Activated CD8-positive, alpha-beta memory T cell treated with anti-CD3 and anti-CD28 coated beads, Interleukin-2, amount 10 ng/mL, durations not matched to agents 7 days and 5 days (primary cell): ENCODE data around the gene TNP2. TPM values are rescaled to one million over a fixed set of nuclear protein-coding genes. Genes with fewer than 3 reads are reported as not detected.

ENCODE experiments used
- ATAC-seq: fragments of 150-1000 bp; cut with Tn5 transposase; one replicate; pipeline ENCODE4 v1.10.0; 2021; ENCODE audit warnings: moderate library complexity
- CTCF ChIA-PET: fragments of 350-600 bp; sonication (Branson Sonifier 250); formaldehyde crosslinking; loops from one replicate; lab custom pipeline; 2021; ENCODE audit warnings: antibody characterized with exemption; lab: Charles Lee
- DNase-seq: peaks from one replicate; pipeline ENCODE4 v3.0.0-alpha.2; 2020
- H3K27ac Mint-ChIP-seq: one replicate; pipeline ENCODE4 v1.8.0; 2021; ENCODE audit warnings: mild to moderate bottlenecking, mixed read lengths
- H3K27me3 Mint-ChIP-seq: one replicate; pipeline ENCODE4 v1.8.0; 2021; ENCODE audit warnings: mixed read lengths
- H3K36me3 Mint-ChIP-seq: one replicate; pipeline ENCODE4 v1.8.0; 2021; ENCODE audit warnings: mild to moderate bottlenecking, mixed read lengths
- H3K4me1 Mint-ChIP-seq: one replicate; pipeline ENCODE4 v1.8.0; 2021; ENCODE audit warnings: mixed read lengths
- H3K4me3 Mint-ChIP-seq: one replicate; pipeline ENCODE4 v1.8.0; 2021; ENCODE audit warnings: mild to moderate bottlenecking, moderate library complexity, mixed read lengths
- H3K9me3 Mint-ChIP-seq: one replicate; pipeline ENCODE4 v1.8.0; 2022; ENCODE audit warnings: low read depth, mixed read lengths
- total RNA-seq, 2 experiments: library from RNA; stranded (reverse); gene quantifications; one replicate each; pipeline ENCODE4 v1.2.3, GENCODE V29; 2021

Gene TNP2
- total RNA-seq, 2 experiments from 2014 or later: not detected

- no peak for DNase-seq
- no peaks in the 10 kb centered on the region for H3K9me3 Mint-ChIP-seq
- H3K4me1 Mint-ChIP-seq: peaks cover 50% of the 10 kb centered on the region
- no peaks in the 10 kb centered on the region for H3K27me3 Mint-ChIP-seq
- ATAC-seq: no peak
- H3K36me3 Mint-ChIP-seq: peaks cover 50% of the 10 kb centered on the region
- peak overlapping the region; percentile 91 for H3K27ac Mint-ChIP-seq
- peak overlapping the region; percentile 99 for H3K4me3 Mint-ChIP-seq
- CTCF ChIA-PET: interaction anchor here (0.6 to 7.2 kb wide), 26 partner anchors 8 to 488 kb away, joined by 3 to 257 read pairs (median 10); partner anchors contain the start of gene TXNDC11
Observed at GRCh38 chr16:11253995-11254912, 14.9 kb downstream of the TNP2 start.

- H3K27ac Mint-ChIP-seq: peak overlapping the region; percentile 91
- ATAC-seq (peak; percentile 3), DNase-seq (peak; percentile 85)
- no peaks in the 10 kb centered on the region for H3K9me3 Mint-ChIP-seq
- H3K27me3 Mint-ChIP-seq: no peaks in the 10 kb centered on the region
- H3K36me3 Mint-ChIP-seq: peaks cover 55% of the 10 kb centered on the region
- CTCF ChIA-PET: interaction anchor here (0.6 to 6.7 kb wide), 22 partner anchors 7 to 289 kb away, joined by 3 to 257 read pairs (median 8); no protein-coding TSS in a partner anchor
- peak overlapping the region; percentile 99 for H3K4me3 Mint-ChIP-seq
- H3K4me1 Mint-ChIP-seq: peaks cover 46% of the 10 kb centered on the region
Observed at GRCh38 chr16:11253009-11253994, 15.8 kb downstream of the TNP2 start.

- DNase-seq: peak; percentile 71
- H3K4me3 Mint-ChIP-seq: peak overlapping the region; percentile 99
- no peaks in the 10 kb centered on the region for H3K9me3 Mint-ChIP-seq
- CTCF ChIA-PET: interaction anchor here (0.7 to 2.2 kb wide), 20 partner anchors 11 to 289 kb away, joined by 3 to 15 read pairs (median 6); no protein-coding TSS in a partner anchor
- H3K27ac Mint-ChIP-seq: peak overlapping the region; percentile 91
- H3K36me3 Mint-ChIP-seq: peaks cover 61% of the 10 kb centered on the region
- H3K4me1 Mint-ChIP-seq: peaks cover 48% of the 10 kb centered on the region
- ATAC-seq: no peak
- H3K27me3 Mint-ChIP-seq: no peaks in the 10 kb centered on the region
Observed at GRCh38 chr16:11252482-11252931, 16.6 kb downstream of the TNP2 start.

GRCh38 chr16:11251525-11252481, 17.3 kb downstream of the TNP2 start:
- Mint-ChIP-seq H3K9me3 (no peaks in the 10 kb centered on the region), H3K36me3 (peaks cover 62% of the 10 kb centered on the region), H3K4me3 (peak overlapping the region; percentile 99), H3K27me3 (no peaks in the 10 kb centered on the region), H3K27ac (peak overlapping the region; percentile 91), H3K4me1 (peaks cover 47% of the 10 kb centered on the region)
- peak; percentile 90 for DNase-seq
- CTCF ChIA-PET: interaction anchor here (0.7 to 2.2 kb wide), 23 partner anchors 11 to 288 kb away, joined by 3 to 15 read pairs (median 6); no protein-coding TSS in a partner anchor
- peak; percentile 5 for ATAC-seq

- peaks cover 60% of the 10 kb centered on the region for H3K36me3 Mint-ChIP-seq
- H3K27me3 Mint-ChIP-seq: no peaks in the 10 kb centered on the region
- no peaks in the 10 kb centered on the region for H3K9me3 Mint-ChIP-seq
- CTCF ChIA-PET: interaction anchor here (0.9 to 2.2 kb wide), 14 partner anchors 10 to 287 kb away, joined by 3 to 15 read pairs (median 6); no protein-coding TSS in a partner anchor
- peak overlapping the region; percentile 91 for H3K27ac Mint-ChIP-seq
- ATAC-seq (no peak), DNase-seq (no peak)
- H3K4me3 Mint-ChIP-seq: peak overlapping the region; percentile 99
- peaks cover 54% of the 10 kb centered on the region for H3K4me1 Mint-ChIP-seq
Observed at GRCh38 chr16:11250786-11251524, 18.2 kb downstream of the TNP2 start.

- H3K36me3 Mint-ChIP-seq: peaks cover 58% of the 10 kb centered on the region
- no peak overlapping the region for H3K4me3 Mint-ChIP-seq
- H3K9me3 Mint-ChIP-seq: no peaks in the 10 kb centered on the region
- H3K27ac Mint-ChIP-seq: peak overlapping the region; percentile 67
- DNase-seq (peak; percentile 64), ATAC-seq (no peak)
- peaks cover 61% of the 10 kb centered on the region for H3K4me1 Mint-ChIP-seq
- H3K27me3 Mint-ChIP-seq: no peaks in the 10 kb centered on the region
- CTCF ChIA-PET: no interaction called here
Observed at GRCh38 chr16:11250091-11250785, 18.9 kb downstream of the TNP2 start.

- CTCF ChIA-PET: no interaction called here
- peak overlapping the region; percentile 75 for H3K27ac Mint-ChIP-seq
- H3K27me3 Mint-ChIP-seq: no peaks in the 10 kb centered on the region
- no peak for ATAC-seq
- peaks cover 65% of the 10 kb centered on the region for H3K4me1 Mint-ChIP-seq
- H3K9me3 Mint-ChIP-seq: no peaks in the 10 kb centered on the region
- H3K36me3 Mint-ChIP-seq: peaks cover 53% of the 10 kb centered on the region
- DNase-seq: peak; percentile 56
- no peak overlapping the region for H3K4me3 Mint-ChIP-seq
Observed at GRCh38 chr16:11249233-11250061, 19.7 kb downstream of the TNP2 start.

GRCh38 chr16:11248133-11248532, 21.0 kb downstream of the TNP2 start:
- no peak for ATAC-seq
- Mint-ChIP-seq H3K27me3 (no peaks in the 10 kb centered on the region), H3K9me3 (no peaks in the 10 kb centered on the region), H3K36me3 (peaks cover 40% of the 10 kb centered on the region), H3K4me3 (no peak overlapping the region), H3K27ac (peak overlapping the region; percentile 47), H3K4me1 (peaks cover 65% of the 10 kb centered on the region)
- no peak for DNase-seq
- CTCF ChIA-PET: interaction anchor here (1.2 to 1.5 kb wide), 3 partner anchors 15 to 277 kb away, joined by 3 to 6 read pairs (median 6); no protein-coding TSS in a partner anchor

- DNase-seq (peak; percentile 80), ATAC-seq (peak; percentile 50)
- H3K4me3 Mint-ChIP-seq: no peak overlapping the region
- peaks cover 48% of the 10 kb centered on the region for H3K4me1 Mint-ChIP-seq
- CTCF ChIA-PET: interaction anchor here (0.6 to 1.8 kb wide), 10 partner anchors 8 to 367 kb away, joined by 3 to 8 read pairs (median 4); partner anchors contain the start of gene SOCS1
- H3K27ac Mint-ChIP-seq: peak overlapping the region; percentile 77
- H3K9me3 Mint-ChIP-seq: no peaks in the 10 kb centered on the region
- H3K36me3 Mint-ChIP-seq: peaks cover 21% of the 10 kb centered on the region
- no peaks in the 10 kb centered on the region for H3K27me3 Mint-ChIP-seq
Observed at GRCh38 chr16:11245988-11246387, 23.1 kb downstream of the TNP2 start.

- Mint-ChIP-seq H3K9me3 (no peaks in the 10 kb centered on the region), H3K27me3 (no peaks in the 10 kb centered on the region), H3K4me3 (no peak overlapping the region), H3K27ac (peak overlapping the region; percentile 39), H3K4me1 (peaks cover 44% of the 10 kb centered on the region), H3K36me3 (peaks cover 16% of the 10 kb centered on the region)
- CTCF ChIA-PET: interaction anchor here (0.6 to 1.8 kb wide), 7 partner anchors 9 to 367 kb away, joined by 3 to 8 read pairs (median 5); partner anchors contain the start of gene SOCS1
- no peak for DNase-seq
- no peak for ATAC-seq
Observed at GRCh38 chr16:11245222-11245737, 23.8 kb downstream of the TNP2 start.
